ENCODE measurements around the gene COBLL1. TPM values are rescaled to one million over a fixed set of nuclear protein-coding genes. Genes with fewer than 3 reads are reported as not detected.

The COBLL1 gene
- polyA plus RNA-seq, 1 donor (not counting 4 experiments of a cell fraction or from before 2014, with no cell fraction given): 14.9 TPM

- H3K4me2 ChIP-seq (ENCODE audit: control insufficient read depth, extremely low read depth, insufficient read depth, low read depth, low read length): no peak overlapping the region
- H2AFZ ChIP-seq (ENCODE audit: control insufficient read depth, low read length): no peak overlapping the region
Observed at GRCh38 chr2:164722616-164723338, 118.8 kb downstream of the COBLL1 start.

GRCh38 chr2:164721430-164721829 lies 120.2 kb downstream of the COBLL1 start:
- no peak overlapping the region for H3K9ac ChIP-seq (ENCODE audit: control insufficient read depth, extremely low read depth, insufficient read depth, low read length)
- H3K4me1 ChIP-seq (ENCODE audit: control insufficient read depth, extremely low read depth, insufficient read depth, low read length): peaks cover 23% of the 10 kb centered on the region
- H3K36me3 ChIP-seq (ENCODE audit: control insufficient read depth in 2 of 2, extremely low read depth in 1 of 2, insufficient read depth in 2 of 2, low read length in 2 of 2): peaks cover 0 to 3% of the 10 kb centered on the region in 2 experiments
- H2AFZ ChIP-seq (ENCODE audit: control insufficient read depth, low read length): peak overlapping the region; percentile 51
- FAIRE-seq (no peak), DNase-seq (ENCODE audit: low read depth, low spot score) (no peak)
- no peaks in the 10 kb centered on the region for H4K20me1 ChIP-seq (ENCODE audit: control insufficient read depth, extremely low read depth, insufficient read depth, low read length)
- H3K79me2 ChIP-seq (ENCODE audit: control insufficient read depth, insufficient read depth, low read length): no peaks in the 10 kb centered on the region
- no peaks in the 10 kb centered on the region for H3K9me1 ChIP-seq (ENCODE audit: control insufficient read depth, extremely low read depth, insufficient read depth, low read length)
- H3K4me2 ChIP-seq (ENCODE audit: control insufficient read depth, extremely low read depth, insufficient read depth, low read depth, low read length): no peak overlapping the region
- peak overlapping the region; percentile 49 for H3K27ac ChIP-seq (ENCODE audit: control insufficient read depth, insufficient read depth, low read length)
- H3K27me3 ChIP-seq (ENCODE audit: control insufficient read depth, extremely low read depth, insufficient read depth, low read length): no peaks in the 10 kb centered on the region
- dilution Hi-C loops (cut with MboI; ENCODE audit: extremely low pct_ligation_motif_present, low sequenced_read_pairs): no loop called here
- no peaks in the 10 kb centered on the region for H3K9me3 ChIP-seq (ENCODE audit: control insufficient read depth, low read depth, low read length)
- H3K4me3 ChIP-seq (ENCODE audit: control insufficient read depth in 2 of 3, extremely low read depth in 1 of 3, insufficient read depth in 2 of 3, low read depth in 1 of 3, low read length in 3 of 3): no peak overlapping the region
- TF ChIP-seq CTCF (optimal IDR thresholded peaks at IDR 0.05 in 1 of 3, IDR thresholded peaks at IDR 0.05 in 1 of 3, conservative IDR thresholded peaks at IDR 0.05 in 1 of 3; ENCODE audit: extremely low read depth in 1 of 3, insufficient read depth in 2 of 3, low read length in 3 of 3) (no peak), EZH2 (IDR thresholded peaks at IDR 0.05; ENCODE audit: low read length) (no peak)

More at GRCh38 chr2:164722616-164723338, 118.8 kb downstream of the COBLL1 start:
- no peak overlapping the region for H3K4me3 ChIP-seq (ENCODE audit: control insufficient read depth in 2 of 3, extremely low read depth in 1 of 3, insufficient read depth in 2 of 3, low read depth in 1 of 3, low read length in 3 of 3)
- FAIRE-seq (peak; percentile 20), DNase-seq (ENCODE audit: low read depth, low spot score) (no peak)
- H3K36me3 ChIP-seq (ENCODE audit: control insufficient read depth in 2 of 2, extremely low read depth in 1 of 2, insufficient read depth in 2 of 2, low read length in 2 of 2): peaks cover 0 to 3% of the 10 kb centered on the region in 2 experiments
- dilution Hi-C loops (cut with MboI; ENCODE audit: extremely low pct_ligation_motif_present, low sequenced_read_pairs): no loop called here
- H3K4me1 ChIP-seq (ENCODE audit: control insufficient read depth, extremely low read depth, insufficient read depth, low read length): peaks cover 23% of the 10 kb centered on the region
- H3K9me3 ChIP-seq (ENCODE audit: control insufficient read depth, low read depth, low read length): no peaks in the 10 kb centered on the region
- no peak for TF ChIP-seq EZH2 (IDR thresholded peaks at IDR 0.05; ENCODE audit: low read length)
- TF ChIP-seq CTCF (optimal IDR thresholded peaks at IDR 0.05 in 1 of 3, IDR thresholded peaks at IDR 0.05 in 1 of 3, conservative IDR thresholded peaks at IDR 0.05 in 1 of 3; ENCODE audit: extremely low read depth in 1 of 3, insufficient read depth in 2 of 3, low read length in 3 of 3): no peak
- no peaks in the 10 kb centered on the region for H3K27me3 ChIP-seq (ENCODE audit: control insufficient read depth, extremely low read depth, insufficient read depth, low read length)
- H3K9me1 ChIP-seq (ENCODE audit: control insufficient read depth, extremely low read depth, insufficient read depth, low read length): no peaks in the 10 kb centered on the region
- no peak overlapping the region for H3K9ac ChIP-seq (ENCODE audit: control insufficient read depth, extremely low read depth, insufficient read depth, low read length)
- no peaks in the 10 kb centered on the region for H3K79me2 ChIP-seq (ENCODE audit: control insufficient read depth, insufficient read depth, low read length)
- no peak overlapping the region for H3K27ac ChIP-seq (ENCODE audit: control insufficient read depth, insufficient read depth, low read length)
- H4K20me1 ChIP-seq (ENCODE audit: control insufficient read depth, extremely low read depth, insufficient read depth, low read length): no peaks in the 10 kb centered on the region
